Mesendoderm (in vitro differentiated cells): ENCODE results near the gene EZR.

Experiments used
- DNase-seq: peaks from one replicate; pipeline ENCODE4 v3.0.0; 2013
- H2AK5ac ChIP-seq: 2 replicates; pipeline ENCODE4 v1.6.1; 2013; ENCODE audit warnings: low read length, inconsistent platforms
- H2BK120ac ChIP-seq: 2 replicates; pipeline ENCODE4 v1.6.1; 2013; ENCODE audit warnings: low read depth, mild to moderate bottlenecking, low read length, moderate library complexity, mixed read lengths
- H2BK15ac ChIP-seq: replicated peaks from 2 replicates; pipeline ENCODE4 v1.6.1; 2013; ENCODE audit warnings: low read depth, mild to moderate bottlenecking, moderate library complexity
- H2BK5ac ChIP-seq: 2 replicates; pipeline ENCODE4 v1.6.1; 2013; ENCODE audit warnings: low read length, inconsistent platforms
- H3K18ac ChIP-seq: 2 replicates; pipeline ENCODE4 v1.6.1; 2013; ENCODE audit warnings: mild to moderate bottlenecking, low read length, mixed read lengths
- H3K23ac ChIP-seq: one replicate; pipeline ENCODE4 v1.6.1; 2013; ENCODE audit warnings: low read length
- H3K27ac ChIP-seq: 2 replicates; pipeline ENCODE4 v1.5.1; 2013; ENCODE audit warnings: low read depth, mild to moderate bottlenecking, inconsistent platforms, low read length, moderate library complexity
- H3K27me3 ChIP-seq: 2 replicates; pipeline ENCODE4 v1.6.1; 2013; ENCODE audit warnings: low read length, control low read depth, mild to moderate bottlenecking, inconsistent platforms; ENCODE audit not compliant: insufficient read depth, poor library complexity
- H3K36me3 ChIP-seq: 2 replicates; pipeline ENCODE4 v1.6.1; 2013; ENCODE audit warnings: low read length, inconsistent platforms; ENCODE audit not compliant: control insufficient read depth, insufficient read depth
- H3K4ac ChIP-seq: one replicate; pipeline ENCODE4 v1.6.1; 2013; ENCODE audit warnings: low read depth, mild to moderate bottlenecking, low read length, moderate library complexity
- H3K4me1 ChIP-seq: 2 replicates; pipeline ENCODE4 v1.6.1; 2013; ENCODE audit warnings: low read depth, low read length, inconsistent platforms; ENCODE audit not compliant: control insufficient read depth
- H3K4me2 ChIP-seq: 2 replicates; pipeline ENCODE4 v1.6.1; 2013; ENCODE audit warnings: low read length
- H3K4me3 ChIP-seq: 2 replicates; pipeline ENCODE4 v1.5.1; 2013; ENCODE audit warnings: mild to moderate bottlenecking, low read length
- H3K56ac ChIP-seq: one replicate; pipeline ENCODE4 v1.6.1; 2013; ENCODE audit warnings: low read length
- H3K79me1 ChIP-seq: 2 replicates; pipeline ENCODE4 v1.6.1; 2013; ENCODE audit warnings: low read length, inconsistent platforms
- H3K79me2 ChIP-seq: 2 replicates; pipeline ENCODE4 v1.6.1; 2013; ENCODE audit warnings: mild to moderate bottlenecking, low read length; ENCODE audit not compliant: control insufficient read depth, insufficient read depth
- H3K9ac ChIP-seq: 2 replicates; pipeline ENCODE4 v1.6.1; 2013; ENCODE audit warnings: low read length, inconsistent platforms
- H4K5ac ChIP-seq: one replicate; pipeline ENCODE4 v1.6.1; 2013; ENCODE audit warnings: low read length
- H4K8ac ChIP-seq: one replicate; pipeline ENCODE4 v1.6.1; 2013; ENCODE audit warnings: low read depth, mild to moderate bottlenecking, control low read depth, low read length, moderate library complexity
- WGBS: extraction: QIAGEN DNeasy Blood & Tissue Kit; methylation state at CpG from one replicate; pipeline ENCODE4 v1.1.7; 2013; ENCODE audit warnings: low lambda C conversion rate, missing lambda C conversion rate; ENCODE audit not compliant: insufficient coverage; ENCODE audit errors: extremely low coverage; 5-methylcytosine and 5-hydroxymethylcytosine counted together

The EZR gene

DNA sequence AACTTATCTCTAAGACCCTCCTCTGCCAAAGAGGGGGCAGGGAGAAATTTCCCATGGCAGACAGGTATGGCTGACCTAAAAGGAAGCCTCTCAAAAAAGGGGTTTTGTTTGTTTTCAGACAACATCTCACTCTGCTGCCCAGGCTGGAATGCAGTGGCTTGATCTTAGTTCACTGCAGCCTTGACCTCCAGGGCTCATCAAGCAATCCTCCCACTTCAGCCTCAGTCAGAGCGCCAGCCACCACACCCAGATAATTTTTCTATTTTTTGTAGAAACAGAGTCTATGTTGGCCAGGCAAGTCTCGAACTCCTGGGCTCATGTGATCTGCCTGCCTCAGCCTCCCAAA, 3.8 kb downstream of the EZR start:
- H3K27me3 ChIP-seq = no peaks in the 10 kb centered on the region
- H3K79me1 ChIP-seq = peaks cover 17% of the 10 kb centered on the region
- H3K36me3 ChIP-seq = peaks cover 4% of the 10 kb centered on the region
- no peak overlapping the region for H3K4me3 ChIP-seq
- H2BK5ac ChIP-seq = no peak overlapping the region
- H4K8ac ChIP-seq = no peak overlapping the region
- no peak for DNase-seq
- no CpG with 5 or more reads among the region's 2 CpGs for WGBS
- no peak overlapping the region for H2BK120ac ChIP-seq
- no peak overlapping the region for H3K4ac ChIP-seq
- no peak overlapping the region for H3K23ac ChIP-seq
- H3K27ac ChIP-seq = no peak overlapping the region
- peaks cover 74% of the 10 kb centered on the region for H3K79me2 ChIP-seq
- no peak overlapping the region for H2BK15ac ChIP-seq
- no peak overlapping the region for H4K5ac ChIP-seq
- peak overlapping the region; percentile 36 for H3K9ac ChIP-seq
- peaks cover 11% of the 10 kb centered on the region for H3K4me1 ChIP-seq
- peak overlapping the region; percentile 56 for H3K56ac ChIP-seq
- no peak overlapping the region for H2AK5ac ChIP-seq
- no peak overlapping the region for H3K18ac ChIP-seq
- H3K4me2 ChIP-seq = no peak overlapping the region

DNA sequence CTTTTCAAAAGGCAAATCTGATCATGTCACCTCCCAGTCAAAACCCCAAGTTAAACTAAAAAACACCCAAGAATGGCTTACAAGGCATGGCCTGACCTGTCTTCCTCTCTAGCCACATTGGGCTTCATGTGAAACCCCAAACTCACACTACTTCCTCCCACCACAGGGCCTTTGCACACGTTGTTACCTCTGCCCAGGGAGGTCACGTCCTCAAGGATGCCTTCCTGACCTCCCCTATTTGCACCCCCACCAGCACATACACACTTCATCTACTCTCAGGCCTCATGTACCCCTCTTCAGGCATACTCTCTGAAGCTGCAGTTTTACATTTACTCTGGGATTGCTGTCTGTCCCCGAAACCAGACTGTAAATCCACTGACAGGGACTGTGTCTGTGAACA, 6.1 kb downstream of the EZR start:
- Histone ChIP-seq H3K79me2 (peaks cover 95% of the 10 kb centered on the region), H2BK15ac (no peak overlapping the region), H3K27ac (no peak overlapping the region), H3K18ac (no peak overlapping the region), H4K5ac (no peak overlapping the region), H3K4me2 (no peak overlapping the region), H3K56ac (no peak overlapping the region), H2BK5ac (no peak overlapping the region), H3K36me3 (peaks cover 5% of the 10 kb centered on the region), H3K4me3 (no peak overlapping the region), H2BK120ac (no peak overlapping the region), H3K27me3 (no peaks in the 10 kb centered on the region), H3K23ac (no peak overlapping the region), H3K79me1 (peaks cover 17% of the 10 kb centered on the region), H3K9ac (no peak overlapping the region), H2AK5ac (no peak overlapping the region), H4K8ac (no peak overlapping the region), H3K4ac (no peak overlapping the region), H3K4me1 (peaks cover 15% of the 10 kb centered on the region)
- DNase-seq = no peak
- WGBS = no CpG with 5 or more reads among the region's 3 CpGs

DNA sequence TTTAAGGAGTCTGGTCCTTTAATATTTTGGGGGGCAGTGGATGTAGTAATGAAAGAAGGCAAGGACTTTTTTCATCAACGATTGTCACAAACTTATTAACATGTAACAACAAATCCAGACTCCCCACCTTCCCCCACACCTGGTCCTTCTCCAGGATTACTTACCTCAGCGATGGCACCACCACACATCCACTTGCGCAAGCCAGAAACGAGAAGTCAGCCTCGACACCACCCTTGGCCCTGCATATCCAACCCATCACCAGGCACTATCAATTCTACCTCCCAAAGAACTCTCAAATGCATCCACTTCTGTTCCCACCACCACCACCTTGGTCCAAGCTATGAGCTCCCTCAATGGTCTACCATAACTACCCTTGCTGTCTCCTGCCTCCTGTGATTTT, 6.6 kb downstream of the EZR start:
- H4K8ac ChIP-seq = no peak overlapping the region
- H2AK5ac ChIP-seq = no peak overlapping the region
- H2BK15ac ChIP-seq = no peak overlapping the region
- H3K27me3 ChIP-seq = no peaks in the 10 kb centered on the region
- H3K4me2 ChIP-seq = no peak overlapping the region
- H3K4ac ChIP-seq = no peak overlapping the region
- H3K9ac ChIP-seq = no peak overlapping the region
- no peak overlapping the region for H4K5ac ChIP-seq
- H3K79me2 ChIP-seq = peaks cover 95% of the 10 kb centered on the region
- no peak overlapping the region for H3K4me3 ChIP-seq
- DNase-seq = no peak
- H3K36me3 ChIP-seq = peaks cover 5% of the 10 kb centered on the region
- H3K56ac ChIP-seq = no peak overlapping the region
- no CpG with 5 or more reads among the region's 5 CpGs for WGBS
- no peak overlapping the region for H3K18ac ChIP-seq
- peaks cover 17% of the 10 kb centered on the region for H3K79me1 ChIP-seq
- H2BK5ac ChIP-seq = no peak overlapping the region
- peaks cover 19% of the 10 kb centered on the region for H3K4me1 ChIP-seq
- no peak overlapping the region for H3K27ac ChIP-seq
- H2BK120ac ChIP-seq = no peak overlapping the region
- H3K23ac ChIP-seq = no peak overlapping the region

DNA sequence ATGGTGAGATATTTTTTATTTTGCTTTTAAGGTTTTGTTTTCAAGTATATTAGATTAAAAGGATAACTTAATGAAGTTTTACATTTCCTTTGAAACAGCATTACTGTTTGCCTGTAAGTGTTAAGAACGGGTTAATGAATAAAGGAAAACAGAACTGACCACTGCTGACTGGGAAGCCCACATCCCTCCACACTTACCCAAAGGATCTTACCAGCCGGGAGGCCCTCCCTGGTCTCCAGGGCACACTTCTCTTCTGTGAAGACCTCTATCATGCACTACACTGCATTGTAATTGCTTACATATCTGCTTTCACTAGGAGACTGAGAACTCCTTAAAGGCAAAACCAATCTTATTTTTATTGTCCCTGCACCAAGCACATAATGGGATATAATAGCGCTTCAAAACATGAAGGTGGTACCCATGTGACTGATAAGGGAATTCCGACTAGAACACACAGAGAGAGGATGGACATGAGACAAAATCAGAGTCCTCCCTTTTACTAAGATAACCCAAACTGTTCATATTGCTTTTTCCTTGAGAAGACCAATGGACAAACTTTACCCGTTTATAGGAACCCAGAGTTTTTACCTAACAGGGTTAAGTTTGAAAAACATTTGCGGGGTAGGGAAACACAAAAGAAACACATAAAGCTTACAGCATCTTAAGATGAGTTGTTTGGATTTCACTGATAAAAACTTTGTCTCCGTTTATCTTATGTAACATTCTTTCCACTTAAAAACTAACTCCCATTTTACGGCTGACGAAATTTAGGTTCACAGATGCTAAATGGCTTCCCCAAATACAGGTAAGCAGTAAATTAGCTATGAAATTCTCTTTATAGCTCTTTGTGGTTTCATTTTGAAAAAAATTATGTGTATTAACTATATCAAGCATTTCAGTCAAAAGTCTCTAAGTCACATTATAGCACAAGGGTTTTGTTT, 8.7 kb downstream of the EZR start:
- Histone ChIP-seq H3K4me3 (no peak overlapping the region), H3K36me3 (peaks cover 3% of the 10 kb centered on the region)
- WGBS = no CpG with 5 or more reads among the region's 9 CpGs

DNA sequence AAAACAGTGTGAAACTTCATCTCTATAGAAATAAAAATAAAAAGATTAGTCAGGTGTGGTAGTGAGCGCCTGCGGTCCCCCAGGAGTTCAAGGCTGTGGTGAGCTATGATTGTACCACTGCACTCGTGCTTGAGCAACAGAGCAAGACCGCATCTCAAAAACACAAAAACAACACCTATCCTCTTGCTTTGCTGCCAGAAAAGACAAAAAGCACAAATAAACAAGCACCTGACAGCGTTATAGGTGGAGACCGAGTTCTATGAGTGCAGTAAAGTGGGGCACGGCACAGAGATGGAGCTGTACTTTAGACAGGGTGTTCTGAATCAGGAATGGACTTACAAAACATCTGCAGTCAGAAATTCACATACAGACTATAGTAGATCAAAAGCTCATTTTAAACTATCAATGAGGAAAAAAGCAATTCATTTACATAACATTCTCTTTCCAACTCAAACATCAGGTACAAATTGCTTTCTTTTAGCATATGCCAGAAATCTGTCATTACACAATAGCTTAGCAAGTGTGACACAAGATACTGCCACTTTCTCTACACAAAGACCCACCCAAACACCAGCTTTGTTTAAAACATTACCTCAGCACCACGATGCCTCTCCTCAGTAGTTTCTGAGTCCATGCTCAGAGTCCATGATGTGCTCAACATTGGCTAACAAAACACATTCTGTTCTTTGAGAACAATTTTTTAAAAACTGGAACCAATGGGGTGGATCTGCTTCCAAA, 10.1 kb downstream of the EZR start:
- H4K5ac ChIP-seq = peak overlapping the region; percentile 13
- no peak overlapping the region for H2BK120ac ChIP-seq
- H3K36me3 ChIP-seq = peaks cover 3% of the 10 kb centered on the region
- peaks cover 89% of the 10 kb centered on the region for H3K79me2 ChIP-seq
- no peak overlapping the region for H3K27ac ChIP-seq
- no CpG with 5 or more reads among the region's 8 CpGs for WGBS
- H3K56ac ChIP-seq = no peak overlapping the region
- H3K4me1 ChIP-seq = peaks cover 20% of the 10 kb centered on the region
- H3K9ac ChIP-seq = no peak overlapping the region
- H3K79me1 ChIP-seq = peaks cover 14% of the 10 kb centered on the region
- H4K8ac ChIP-seq = no peak overlapping the region
- H2BK15ac ChIP-seq = no peak overlapping the region
- H3K4me2 ChIP-seq = no peak overlapping the region
- H3K18ac ChIP-seq = no peak overlapping the region
- no peaks in the 10 kb centered on the region for H3K27me3 ChIP-seq
- DNase-seq = no peak
- H3K4me3 ChIP-seq = no peak overlapping the region
- no peak overlapping the region for H2AK5ac ChIP-seq
- no peak overlapping the region for H3K4ac ChIP-seq
- no peak overlapping the region for H3K23ac ChIP-seq
- H2BK5ac ChIP-seq = no peak overlapping the region

More for the DNA sequence above, 8.7 kb downstream of the EZR start:
- H3K27me3 ChIP-seq = no peaks in the 10 kb centered on the region
- no peak overlapping the region for H3K9ac ChIP-seq
- H3K56ac ChIP-seq = no peak overlapping the region
- no peak for DNase-seq
- no peak overlapping the region for H3K4ac ChIP-seq
- no peak overlapping the region for H3K4me2 ChIP-seq
- peaks cover 93% of the 10 kb centered on the region for H3K79me2 ChIP-seq
- H3K4me1 ChIP-seq = peaks cover 23% of the 10 kb centered on the region
- no peak overlapping the region for H3K23ac ChIP-seq
- H4K5ac ChIP-seq = no peak overlapping the region
- H3K27ac ChIP-seq = no peak overlapping the region
- no peak overlapping the region for H3K18ac ChIP-seq
- no peak overlapping the region for H4K8ac ChIP-seq
- H2BK15ac ChIP-seq = no peak overlapping the region
- H2AK5ac ChIP-seq = no peak overlapping the region
- H2BK120ac ChIP-seq = no peak overlapping the region
- no peak overlapping the region for H2BK5ac ChIP-seq
- H3K79me1 ChIP-seq = peaks cover 17% of the 10 kb centered on the region
